Activated CD8-positive, alpha-beta memory T cell treated with anti-CD3 and anti-CD28 coated beads, Interleukin-2, amount 10 ng/mL, durations not matched to agents 7 days and 5 days (primary cell): ENCODE data around the gene VPS50. TPM values are rescaled to one million over a fixed set of nuclear protein-coding genes. Genes with fewer than 3 reads are reported as not detected.

Experiments used
- ATAC-seq: fragments of 150-1000 bp; cut with Tn5 transposase; one replicate; pipeline ENCODE4 v1.10.0; 2021; ENCODE audit warnings: moderate library complexity
- CTCF ChIA-PET: fragments of 350-600 bp; sonication (Branson Sonifier 250); formaldehyde crosslinking; loops from one replicate; lab custom pipeline; 2021; ENCODE audit warnings: antibody characterized with exemption; lab: Charles Lee
- DNase-seq: peaks from one replicate; pipeline ENCODE4 v3.0.0-alpha.2; 2020
- H3K27ac Mint-ChIP-seq: one replicate; pipeline ENCODE4 v1.8.0; 2021; ENCODE audit warnings: mild to moderate bottlenecking, mixed read lengths
- H3K27me3 Mint-ChIP-seq: one replicate; pipeline ENCODE4 v1.8.0; 2021; ENCODE audit warnings: mixed read lengths
- H3K36me3 Mint-ChIP-seq: one replicate; pipeline ENCODE4 v1.8.0; 2021; ENCODE audit warnings: mild to moderate bottlenecking, mixed read lengths
- H3K4me1 Mint-ChIP-seq: one replicate; pipeline ENCODE4 v1.8.0; 2021; ENCODE audit warnings: mixed read lengths
- H3K4me3 Mint-ChIP-seq: one replicate; pipeline ENCODE4 v1.8.0; 2021; ENCODE audit warnings: mild to moderate bottlenecking, moderate library complexity, mixed read lengths
- H3K9me3 Mint-ChIP-seq: one replicate; pipeline ENCODE4 v1.8.0; 2022; ENCODE audit warnings: low read depth, mixed read lengths
- total RNA-seq, 2 experiments: library from RNA; stranded (reverse); gene quantifications; one replicate each; pipeline ENCODE4 v1.2.3, GENCODE V29; 2021

Gene VPS50
- total RNA-seq, 2 experiments from 2014 or later = 17.8 to 20.8 TPM

GRCh38 chr7:93218997-93219827 is 13.0 kb upstream of the VPS50 start:
- H3K27me3 Mint-ChIP-seq = peaks cover 45% of the 10 kb centered on the region
- no peaks in the 10 kb centered on the region for H3K9me3 Mint-ChIP-seq
- no peaks in the 10 kb centered on the region for H3K4me1 Mint-ChIP-seq
- no peaks in the 10 kb centered on the region for H3K36me3 Mint-ChIP-seq
- DNase-seq = no peak
- CTCF ChIA-PET = no interaction called here
- no peak for ATAC-seq
- H3K4me3 Mint-ChIP-seq = no peak overlapping the region
- H3K27ac Mint-ChIP-seq = no peak overlapping the region

GRCh38 chr7:93219868-93220267 is 12.3 kb upstream of the VPS50 start:
- ATAC-seq = no peak
- Mint-ChIP-seq H3K4me1 (no peaks in the 10 kb centered on the region), H3K4me3 (no peak overlapping the region), H3K27ac (no peak overlapping the region), H3K27me3 (peaks cover 41% of the 10 kb centered on the region), H3K9me3 (no peaks in the 10 kb centered on the region), H3K36me3 (no peaks in the 10 kb centered on the region)
- CTCF ChIA-PET = no interaction called here
- no peak for DNase-seq

GRCh38 chr7:93226310-93226709 is 5.9 kb upstream of the VPS50 start, which contains the start of gene HEPACAM2:
Gene HEPACAM2, minus strand, starts transcription at chr7:93226469.
- DNase-seq = no peak
- H3K27ac Mint-ChIP-seq = no peak within 1 kb of the TSS
- H3K4me1 Mint-ChIP-seq = peaks cover 11% of the 10 kb centered on the region
- no peaks in the 10 kb centered on the region for H3K9me3 Mint-ChIP-seq
- H3K36me3 Mint-ChIP-seq = no peaks in the 10 kb centered on the region
- CTCF ChIA-PET = interaction anchor here (0.7 to 2.1 kb wide), 6 partner anchors 9 to 132 kb away, joined by 3 to 8 read pairs (median 4); no protein-coding TSS in a partner anchor
- ATAC-seq = no peak
- H3K27me3 Mint-ChIP-seq = peaks cover 13% of the 10 kb centered on the region
- H3K4me3 Mint-ChIP-seq = no peak within 1 kb of the TSS

- peak overlapping the region; percentile 25 for H3K27ac Mint-ChIP-seq
- H3K4me3 Mint-ChIP-seq = no peak overlapping the region
- CTCF ChIA-PET = interaction anchor here (1.0 to 2.1 kb wide), 6 partner anchors 11 to 608 kb away, joined by 3 to 8 read pairs (median 4); no protein-coding TSS in a partner anchor
- peaks cover 7% of the 10 kb centered on the region for H3K27me3 Mint-ChIP-seq
- no peak for ATAC-seq
- H3K36me3 Mint-ChIP-seq = no peaks in the 10 kb centered on the region
- H3K4me1 Mint-ChIP-seq = peaks cover 20% of the 10 kb centered on the region
- H3K9me3 Mint-ChIP-seq = no peaks in the 10 kb centered on the region
- no peak for DNase-seq
Observed at GRCh38 chr7:93228302-93228701, 3.9 kb upstream of the VPS50 start.

- peak overlapping the region; percentile 77 for H3K27ac Mint-ChIP-seq
- DNase-seq (no peak), ATAC-seq (no peak)
- CTCF ChIA-PET = interaction anchor here (1.0 to 3.2 kb wide), 6 partner anchors 9 to 1164 kb away, joined by 3 to 12 read pairs (median 4); partner anchors contain the start of genes COL1A2 and GATAD1
- H3K4me3 Mint-ChIP-seq = peak overlapping the region; percentile 86
- H3K27me3 Mint-ChIP-seq = no peaks in the 10 kb centered on the region
- no peaks in the 10 kb centered on the region for H3K36me3 Mint-ChIP-seq
- peaks cover 25% of the 10 kb centered on the region for H3K4me1 Mint-ChIP-seq
- H3K9me3 Mint-ChIP-seq = no peaks in the 10 kb centered on the region
Observed at GRCh38 chr7:93231259-93231658, 907 bp upstream of the VPS50 start.

- H3K36me3 Mint-ChIP-seq = no peaks in the 10 kb centered on the region
- peak; percentile 9 for ATAC-seq
- no peaks in the 10 kb centered on the region for H3K27me3 Mint-ChIP-seq
- DNase-seq = no peak
- no peaks in the 10 kb centered on the region for H3K9me3 Mint-ChIP-seq
- H3K4me1 Mint-ChIP-seq = peaks cover 25% of the 10 kb centered on the region
- CTCF ChIA-PET = interaction anchor here (1.5 to 3.2 kb wide), 3 partner anchors 12 to 785 kb away, joined by 4 to 12 read pairs (median 5); partner anchors contain the start of gene GATAD1
- peak overlapping the region; percentile 86 for H3K4me3 Mint-ChIP-seq
- H3K27ac Mint-ChIP-seq = peak overlapping the region; percentile 77
Observed at GRCh38 chr7:93232673-93233018, 480 bp downstream of the VPS50 start.

GRCh38 chr7:93235541-93235940 is 3.4 kb downstream of the VPS50 start:
- no peak overlapping the region for H3K27ac Mint-ChIP-seq
- CTCF ChIA-PET = no interaction called here
- no peak for ATAC-seq
- no peaks in the 10 kb centered on the region for H3K27me3 Mint-ChIP-seq
- H3K36me3 Mint-ChIP-seq = no peaks in the 10 kb centered on the region
- DNase-seq = no peak
- no peaks in the 10 kb centered on the region for H3K9me3 Mint-ChIP-seq
- H3K4me3 Mint-ChIP-seq = no peak overlapping the region
- H3K4me1 Mint-ChIP-seq = peaks cover 17% of the 10 kb centered on the region

GRCh38 chr7:93238131-93238530 is 6.0 kb downstream of the VPS50 start:
- CTCF ChIA-PET = no interaction called here
- Mint-ChIP-seq H3K4me1 (peaks cover 5% of the 10 kb centered on the region), H3K4me3 (no peak overlapping the region), H3K27me3 (no peaks in the 10 kb centered on the region), H3K9me3 (no peaks in the 10 kb centered on the region), H3K27ac (no peak overlapping the region), H3K36me3 (no peaks in the 10 kb centered on the region)
- no peak for DNase-seq
- ATAC-seq = no peak

- Mint-ChIP-seq H3K9me3 (no peaks in the 10 kb centered on the region), H3K4me1 (peaks cover 2% of the 10 kb centered on the region), H3K27me3 (no peaks in the 10 kb centered on the region), H3K36me3 (no peaks in the 10 kb centered on the region), H3K4me3 (no peak overlapping the region), H3K27ac (no peak overlapping the region)
- CTCF ChIA-PET = interaction anchor here (1.7 kb wide), 1 partner anchor 12 kb away, joined by 5 read pairs; the partner anchor contains the start of gene HEPACAM2
- DNase-seq (no peak), ATAC-seq (no peak)
Observed at GRCh38 chr7:93238748-93239147, 6.6 kb downstream of the VPS50 start.

GRCh38 chr7:93239824-93240223 is 7.7 kb downstream of the VPS50 start:
- H3K4me1 Mint-ChIP-seq = no peaks in the 10 kb centered on the region
- no peak for DNase-seq
- CTCF ChIA-PET = interaction anchor here (1.4 to 1.7 kb wide), 2 partner anchors 8 to 13 kb away, joined by 3 to 5 read pairs; partner anchors contain the start of gene HEPACAM2

GRCh38 chr7:93242106-93242505 is 9.9 kb downstream of the VPS50 start:
- Mint-ChIP-seq H3K27ac (no peak overlapping the region), H3K4me3 (no peak overlapping the region), H3K4me1 (peaks cover 6% of the 10 kb centered on the region), H3K36me3 (no peaks in the 10 kb centered on the region), H3K27me3 (no peaks in the 10 kb centered on the region), H3K9me3 (no peaks in the 10 kb centered on the region)
- ATAC-seq (no peak), DNase-seq (no peak)
- CTCF ChIA-PET = no interaction called here

More at GRCh38 chr7:93239824-93240223, 7.7 kb downstream of the VPS50 start:
- Mint-ChIP-seq H3K4me3 (no peak overlapping the region), H3K9me3 (no peaks in the 10 kb centered on the region), H3K27me3 (no peaks in the 10 kb centered on the region), H3K27ac (no peak overlapping the region), H3K36me3 (no peaks in the 10 kb centered on the region)
- no peak for ATAC-seq

- H3K27me3 Mint-ChIP-seq = no peaks in the 10 kb centered on the region
- no peak for ATAC-seq
- peak overlapping the region; percentile 52 for H3K4me3 Mint-ChIP-seq
- H3K36me3 Mint-ChIP-seq = no peaks in the 10 kb centered on the region
- CTCF ChIA-PET = interaction anchor here (1.0 to 3.9 kb wide), 7 partner anchors 11 to 305 kb away, joined by 3 to 13 read pairs (median 4); partner anchors contain the start of genes HEPACAM2 and VPS50
- DNase-seq = no peak
- H3K4me1 Mint-ChIP-seq = peaks cover 6% of the 10 kb centered on the region
- H3K9me3 Mint-ChIP-seq = no peaks in the 10 kb centered on the region
- H3K27ac Mint-ChIP-seq = peak overlapping the region; percentile 36
Observed at GRCh38 chr7:93245525-93246432, 13.6 kb downstream of the VPS50 start.
